H9 (cell line): ENCODE results near the gene SLC4A3. TPM values are rescaled to one million over a fixed set of nuclear protein-coding genes. Genes with fewer than 3 reads are reported as not detected.

Experiments
- DNase-seq: peaks from one replicate; pipeline ENCODE4 v3.0.0-alpha.2; 2017
- H2AFZ ChIP-seq: one replicate; pipeline ENCODE4 v1.6.1; 2013; ENCODE audit warnings: mild to moderate bottlenecking, low read length, control low read depth, moderate library complexity
- H2AK5ac ChIP-seq: 2 replicates; pipeline ENCODE4 v1.6.1; 2013; ENCODE audit warnings: low read length, control low read depth, mixed read lengths; ENCODE audit not compliant: insufficient read length
- H2BK120ac ChIP-seq: one replicate; pipeline ENCODE4 v1.6.1; 2013; ENCODE audit warnings: low read depth, mild to moderate bottlenecking, low read length, control low read depth, inconsistent platforms; ENCODE audit not compliant: poor library complexity, severe bottlenecking
- H2BK12ac ChIP-seq: 2 replicates; pipeline ENCODE4 v1.6.1; 2013; ENCODE audit warnings: low read length, control low read depth, mixed read lengths, low read depth; ENCODE audit not compliant: insufficient read length
- H2BK15ac ChIP-seq: 2 replicates; pipeline ENCODE4 v1.6.1; 2013; ENCODE audit warnings: low read depth, low read length, control low read depth
- H2BK20ac ChIP-seq: one replicate; pipeline ENCODE4 v1.6.1; 2013; ENCODE audit warnings: low read depth, mild to moderate bottlenecking, low read length, control low read depth, inconsistent platforms; ENCODE audit not compliant: poor library complexity, severe bottlenecking
- H2BK5ac ChIP-seq: 2 replicates; pipeline ENCODE4 v1.6.1; 2013; ENCODE audit warnings: low read length, control low read depth, mixed read lengths; ENCODE audit not compliant: insufficient read length
- H3K14ac ChIP-seq: 2 replicates; pipeline ENCODE4 v1.6.1; 2013; ENCODE audit warnings: low read length, control low read depth; ENCODE audit not compliant: insufficient read depth
- H3K18ac ChIP-seq: 2 replicates; pipeline ENCODE4 v1.6.1; 2013; ENCODE audit warnings: low read depth, mild to moderate bottlenecking, mixed read lengths, low read length, control low read depth; ENCODE audit not compliant: insufficient read length
- H3K23ac ChIP-seq: 2 replicates; pipeline ENCODE4 v1.6.1; 2013; ENCODE audit warnings: low read length, control low read depth, mixed read lengths, low read depth; ENCODE audit not compliant: insufficient read length
- H3K23me2 ChIP-seq: 2 replicates; pipeline ENCODE4 v1.6.1; 2013; ENCODE audit warnings: low read depth, mild to moderate bottlenecking, mixed read lengths, low read length, control low read depth; ENCODE audit not compliant: insufficient read length, poor library complexity, severe bottlenecking
- H3K27ac ChIP-seq: 2 replicates; pipeline ENCODE4 v1.5.1; 2013; ENCODE audit warnings: low read length, control low read depth, mixed read lengths, low read depth; ENCODE audit not compliant: insufficient read length
- H3K27me3 ChIP-seq: 2 replicates; pipeline ENCODE4 v1.6.1; 2013; ENCODE audit warnings: low read length, control low read depth, inconsistent platforms; ENCODE audit not compliant: insufficient read depth
- H3K4ac ChIP-seq: 2 replicates; pipeline ENCODE4 v1.6.1; 2013; ENCODE audit warnings: low read depth, mild to moderate bottlenecking, control low read depth, inconsistent platforms, low read length, moderate library complexity
- H3K4me1 ChIP-seq: 2 replicates; pipeline ENCODE4 v1.6.1; 2013; ENCODE audit warnings: low read length, control low read depth, inconsistent platforms; ENCODE audit not compliant: insufficient read depth
- H3K4me2 ChIP-seq: 2 replicates; pipeline ENCODE4 v1.6.1; 2013; ENCODE audit warnings: low read length, control low read depth, mixed read lengths; ENCODE audit not compliant: insufficient read length, insufficient read depth
- H3K56ac ChIP-seq: 2 replicates; pipeline ENCODE4 v1.6.1; 2013; ENCODE audit warnings: low read depth, mild to moderate bottlenecking, mixed read lengths, low read length, control low read depth; ENCODE audit not compliant: insufficient read length
- H3K79me1 ChIP-seq: 2 replicates; pipeline ENCODE4 v1.6.1; 2013; ENCODE audit warnings: low read depth, mild to moderate bottlenecking, moderate library complexity, low read length, control low read depth, inconsistent platforms; ENCODE audit not compliant: insufficient read depth, poor library complexity, severe bottlenecking
- H3K79me2 ChIP-seq: 2 replicates; pipeline ENCODE4 v1.6.1; 2013; ENCODE audit warnings: low read length, control low read depth, inconsistent platforms; ENCODE audit not compliant: insufficient read depth
- H3K9ac ChIP-seq: 2 replicates; pipeline ENCODE4 v1.6.1; 2013; ENCODE audit warnings: low read length, control low read depth, mixed read lengths; ENCODE audit not compliant: insufficient read length; ENCODE audit errors: extremely low read depth
- H3K9me3 ChIP-seq: one replicate; pipeline ENCODE4 v1.6.1; 2013; ENCODE audit warnings: low read depth, low read length, inconsistent platforms; ENCODE audit not compliant: control insufficient read depth
- H3T11ph ChIP-seq: one replicate; pipeline ENCODE4 v1.6.1; 2013; ENCODE audit warnings: mild to moderate bottlenecking, low read length, control low read depth, inconsistent platforms
- H4K20me1 ChIP-seq: one replicate; pipeline ENCODE4 v1.6.1; 2013; ENCODE audit not compliant: control insufficient read depth, insufficient read length, insufficient read depth
- H4K5ac ChIP-seq: 2 replicates; pipeline ENCODE4 v1.6.1; 2013; ENCODE audit warnings: low read depth, mild to moderate bottlenecking, mixed read lengths, low read length, control low read depth; ENCODE audit not compliant: insufficient read length
- H4K8ac ChIP-seq: replicated peaks from 2 replicates; pipeline ENCODE4 v1.6.1; 2013; ENCODE audit warnings: low read length, control low read depth, mixed read lengths, low read depth; ENCODE audit not compliant: insufficient read length
- H4K91ac ChIP-seq: 2 replicates; pipeline ENCODE4 v1.6.1; 2013; ENCODE audit warnings: low read depth, mild to moderate bottlenecking, moderate library complexity, mixed read lengths, low read length, control low read depth; ENCODE audit not compliant: insufficient read length
- H3K27ac Mint-ChIP-seq, 3 experiments: 2 replicates in 2 of 3; 3 replicates in 1 of 3; pipeline ENCODE4 v1.8.0; 2020 to 2021; ENCODE audit warnings: mixed read lengths in 3 of 3, mild to moderate bottlenecking in 1 of 3, moderate library complexity in 1 of 3
- H3K27me3 Mint-ChIP-seq: 2 replicates; pipeline ENCODE4 v1.8.0; 2021; ENCODE audit warnings: low read depth, mild to moderate bottlenecking, moderate library complexity, mixed read lengths
- H3K36me3 Mint-ChIP-seq, 3 experiments: 2 replicates in 2 of 3; 3 replicates in 1 of 3; pipeline ENCODE4 v1.8.0; 2020 to 2021; ENCODE audit warnings: low read depth in 3 of 3, mixed read lengths in 3 of 3; ENCODE audit not compliant: insufficient read depth in 1 of 3
- H3K4me1 Mint-ChIP-seq, 2 experiments: 2 replicates each; pipeline ENCODE4 v1.8.0; 2020; ENCODE audit warnings: mixed read lengths in 2 of 2
- H3K4me3 Mint-ChIP-seq, 2 experiments: 2 replicates in 1 of 2; 3 replicates in 1 of 2; pipeline ENCODE4 v1.8.0; 2020 to 2021; ENCODE audit warnings: mild to moderate bottlenecking in 2 of 2, mixed read lengths in 2 of 2, moderate library complexity in 1 of 2
- H3K9me3 Mint-ChIP-seq, 2 experiments: 2 replicates in 1 of 2; 3 replicates in 1 of 2; pipeline ENCODE4 v1.8.0; 2020; ENCODE audit warnings: mild to moderate bottlenecking in 2 of 2, mixed read lengths in 2 of 2, moderate library complexity in 1 of 2
- WGBS: extraction: QIAGEN DNeasy Blood & Tissue Kit; methylation state at CpG from one replicate; pipeline ENCODE4 v1.1.7; 2013; ENCODE audit warnings: missing lambda C conversion rate, low lambda C conversion rate, mixed read lengths; ENCODE audit not compliant: insufficient read length; ENCODE audit errors: extremely low coverage; 5-methylcytosine and 5-hydroxymethylcytosine counted together
- total RNA-seq: library from RNA; stranded (reverse); gene quantifications from 2 replicates; pipeline ENCODE4 v1.2.1, GENCODE V29; 2021
- TF ChIP-seq, protein P1 (sequence below): fragments of 200-600 bp; sonication (generic); conservative IDR thresholded peaks from 3 replicates; pipeline ENCODE4 v1.8.0; 2021; ENCODE audit warnings: antibody characterized with exemption, mild to moderate bottlenecking

Gene SLC4A3
- total RNA-seq, 1 experiment from 2014 or later, result 11.1 TPM

- Histone ChIP-seq H3K14ac (no peak overlapping the region), H3K23ac (no peak overlapping the region), H3K23me2 (no peaks in the 10 kb centered on the region), H3K4me1 (peaks cover 6% of the 10 kb centered on the region; the same call in 1 of the 2 replicates), H3K9ac (no peak overlapping the region), H3K4ac (no peak overlapping the region), H3K79me1 (no peaks in the 10 kb centered on the region), H3K79me2 (no peaks in the 10 kb centered on the region), H3K27me3 (no peaks in the 10 kb centered on the region), H2BK15ac (no peak overlapping the region), H2AFZ (no peak overlapping the region), H3K56ac (no peak overlapping the region), H4K5ac (no peak overlapping the region), H2BK5ac (no peak overlapping the region), H2AK5ac (no peak overlapping the region), H2BK12ac (no peak overlapping the region), H3K9me3 (no peaks in the 10 kb centered on the region), H3K18ac (no peak overlapping the region), H4K20me1 (no peaks in the 10 kb centered on the region), H3T11ph (no peak overlapping the region), H2BK20ac (no peak overlapping the region), H3K27ac (no peak overlapping the region), H2BK120ac (no peak overlapping the region), H4K91ac (no peak overlapping the region), H4K8ac (no peak overlapping the region), H3K4me2 (no peak overlapping the region)
- Mint-ChIP-seq H3K4me3 (no peak overlapping the region), H3K4me1 (peaks cover 23 to 33% of the 10 kb centered on the region in 2 experiments), H3K27me3 (peaks cover 2% of the 10 kb centered on the region), H3K27ac (no peak overlapping the region), H3K9me3 (no peaks in the 10 kb centered on the region), H3K36me3 (no peaks in the 10 kb centered on the region)
- no peak for DNase-seq
- WGBS, result no CpG with 5 or more reads among the region's 3 CpGs
- TF ChIP-seq, protein P1, sequence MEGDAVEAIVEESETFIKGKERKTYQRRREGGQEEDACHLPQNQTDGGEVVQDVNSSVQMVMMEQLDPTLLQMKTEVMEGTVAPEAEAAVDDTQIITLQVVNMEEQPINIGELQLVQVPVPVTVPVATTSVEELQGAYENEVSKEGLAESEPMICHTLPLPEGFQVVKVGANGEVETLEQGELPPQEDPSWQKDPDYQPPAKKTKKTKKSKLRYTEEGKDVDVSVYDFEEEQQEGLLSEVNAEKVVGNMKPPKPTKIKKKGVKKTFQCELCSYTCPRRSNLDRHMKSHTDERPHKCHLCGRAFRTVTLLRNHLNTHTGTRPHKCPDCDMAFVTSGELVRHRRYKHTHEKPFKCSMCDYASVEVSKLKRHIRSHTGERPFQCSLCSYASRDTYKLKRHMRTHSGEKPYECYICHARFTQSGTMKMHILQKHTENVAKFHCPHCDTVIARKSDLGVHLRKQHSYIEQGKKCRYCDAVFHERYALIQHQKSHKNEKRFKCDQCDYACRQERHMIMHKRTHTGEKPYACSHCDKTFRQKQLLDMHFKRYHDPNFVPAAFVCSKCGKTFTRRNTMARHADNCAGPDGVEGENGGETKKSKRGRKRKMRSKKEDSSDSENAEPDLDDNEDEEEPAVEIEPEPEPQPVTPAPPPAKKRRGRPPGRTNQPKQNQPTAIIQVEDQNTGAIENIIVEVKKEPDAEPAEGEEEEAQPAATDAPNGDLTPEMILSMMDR, result no peak
Measured at GRCh38 chr2:219672406-219672805, 45.0 kb downstream of the SLC4A3 start.
